Activated CD4-positive, alpha-beta T cell treated with anti-CD3 and anti-CD28 coated beads, Interleukin-10, Interleukin-2, amounts not matched to agents 100 ng/mL and 50 ng/mL, durations not matched to agents 16 hours and 8 hours (primary cell): ENCODE data around the gene ITSN2.

Experiments used
- DNase-seq: peaks from one replicate; pipeline ENCODE4 v3.0.0-alpha.2; 2020

The ITSN2 gene

GRCh38 chr2:24169023-24169422 lies 191.3 kb downstream of the ITSN2 start:
- no peak for DNase-seq

DNA sequence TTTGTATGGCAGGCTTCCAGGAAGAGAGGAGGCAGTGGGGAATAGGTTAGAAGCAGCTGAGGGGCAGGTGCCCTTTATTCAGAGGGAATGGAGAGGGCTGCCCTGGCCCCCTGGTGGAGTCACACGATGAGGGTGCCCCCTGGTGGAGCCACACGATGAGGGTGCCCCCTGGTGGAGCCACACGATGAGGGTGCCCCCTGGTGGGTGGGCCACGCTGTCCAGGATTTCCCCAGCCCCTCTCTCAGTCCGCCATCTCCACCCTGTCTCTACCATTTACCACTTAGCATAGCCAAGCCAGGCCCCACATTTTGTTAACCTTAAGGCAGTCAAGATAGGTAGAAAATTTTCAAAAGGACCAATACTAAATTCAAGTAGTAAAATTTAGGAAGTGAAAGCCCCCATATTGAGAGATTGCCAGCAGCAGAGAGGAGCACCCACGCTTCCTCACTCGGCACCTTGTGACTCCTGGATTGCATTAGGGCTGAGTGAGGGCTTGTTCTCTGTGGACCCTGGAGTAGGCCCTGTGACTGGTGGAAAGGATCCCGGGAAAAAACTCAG lies 195.8 kb downstream of the ITSN2 start:
- DNase-seq: peak; percentile 41

DNA sequence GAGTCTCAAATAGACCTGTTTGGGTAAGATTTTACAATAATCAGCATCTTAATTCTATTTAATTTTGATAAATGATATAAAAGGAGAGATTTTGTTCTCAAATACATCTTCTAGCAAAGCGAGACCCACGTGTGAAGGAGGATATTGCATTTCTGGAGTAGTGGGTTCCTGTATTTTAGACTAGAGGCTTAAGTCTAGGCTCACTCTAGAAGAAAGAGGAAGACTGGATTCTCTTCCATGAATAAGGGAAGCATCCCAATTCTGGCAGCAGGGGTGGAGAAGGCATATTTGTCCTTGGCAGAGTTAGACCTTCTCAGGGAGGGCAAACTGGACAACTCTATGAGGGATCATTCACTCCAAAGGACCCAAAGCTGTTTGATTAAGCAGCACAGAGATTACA lies 196.7 kb downstream of the ITSN2 start:
- DNase-seq: no peak

- DNase-seq: no peak
Observed at GRCh38 chr2:24163186-24163585, 197.2 kb downstream of the ITSN2 start.

DNA sequence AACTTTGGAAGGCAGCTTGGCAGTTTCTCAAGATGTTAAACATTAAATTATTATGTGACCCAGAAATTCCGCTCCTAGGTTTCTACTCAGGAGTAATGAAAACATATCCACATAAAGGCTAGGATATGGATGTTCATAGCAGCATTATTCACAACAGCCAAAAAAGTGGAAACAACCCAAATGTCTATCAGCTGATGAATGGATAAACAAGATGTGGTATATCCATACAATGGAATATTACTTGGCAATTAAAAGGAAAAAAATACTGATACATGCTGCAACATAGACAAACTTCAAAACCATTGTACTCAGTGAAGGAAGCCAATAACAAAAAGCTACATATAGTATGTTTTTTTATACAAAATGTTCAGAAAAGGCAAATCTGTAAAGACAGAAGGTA lies 197.8 kb downstream of the ITSN2 start:
- DNase-seq: no peak

DNA sequence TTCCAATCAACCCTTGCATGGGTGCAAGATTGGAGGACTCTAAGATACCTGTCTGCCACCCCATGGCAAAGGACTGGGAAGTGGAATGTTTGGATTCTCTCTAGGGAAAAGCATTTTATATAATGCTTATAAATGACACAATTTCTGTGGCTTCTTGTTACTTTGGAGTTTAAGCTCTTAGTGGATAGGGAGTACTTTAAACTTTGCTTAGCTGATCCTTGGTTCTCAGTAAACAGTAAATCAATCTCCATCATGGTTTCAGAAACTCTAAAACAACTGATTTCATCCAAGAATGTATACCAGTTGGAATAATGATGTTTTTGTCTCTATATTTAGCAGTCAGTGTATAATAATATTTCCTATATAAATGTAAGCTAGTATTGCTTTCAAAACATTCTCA lies 199.6 kb downstream of the ITSN2 start:
- DNase-seq: no peak

- no peak for DNase-seq
Observed at GRCh38 chr2:24159708-24160107, 200.6 kb downstream of the ITSN2 start.

- no peak for DNase-seq
Observed at GRCh38 chr2:24158131-24158530, 202.2 kb downstream of the ITSN2 start.

DNA sequence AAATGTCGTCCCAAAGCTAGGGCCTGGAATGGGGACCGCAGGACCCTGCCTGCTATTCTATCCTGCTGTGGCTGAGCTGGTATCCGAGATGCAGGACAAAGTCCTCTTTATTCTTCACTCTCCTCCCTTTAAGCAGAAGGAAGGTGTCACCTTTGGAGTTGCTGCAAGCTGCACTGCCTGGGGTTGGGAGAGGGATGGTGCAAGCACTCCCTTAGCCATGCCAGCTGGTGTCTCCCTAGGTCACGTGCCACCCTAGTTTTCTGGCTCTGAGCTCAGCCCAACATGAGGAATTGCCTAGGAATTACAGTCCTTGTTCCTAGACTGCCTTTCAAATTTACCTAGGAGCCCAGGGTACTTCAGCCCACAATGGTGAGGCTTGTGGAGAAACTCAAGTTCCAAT lies 206.9 kb downstream of the ITSN2 start:
- DNase-seq: no peak
